MM.1S (cell line): ENCODE data around the gene AOC2.

Experiments
- DNase-seq: peaks from one replicate; pipeline ENCODE4 v3.0.0-alpha.2; 2015
- H2AFZ ChIP-seq: fragments of 300-600 bp; sonication (generic); 2 replicates; pipeline ENCODE4 v1.6.0; 2016; ENCODE audit warnings: antibody characterized with exemption, low read length
- H3F3A ChIP-seq: fragments of 300-600 bp; sonication (generic); 2 replicates; pipeline ENCODE4 v1.6.1; 2016; ENCODE audit warnings: mild to moderate bottlenecking, antibody characterized with exemption, low read length, moderate library complexity, mixed read lengths; ENCODE audit not compliant: insufficient read depth
- H3K27ac ChIP-seq: fragments of 300-600 bp; sonication (generic); 2 replicates; pipeline ENCODE4 v1.5.1; 2016; ENCODE audit warnings: mild to moderate bottlenecking, low read length
- H3K27me3 ChIP-seq: fragments of 300-600 bp; sonication (generic); replicated peaks from 2 replicates; pipeline ENCODE4 v1.6.0; 2016; ENCODE audit warnings: low read length; ENCODE audit not compliant: insufficient read depth
- H3K36me3 ChIP-seq: fragments of 300-600 bp; sonication (generic); replicated peaks from 2 replicates; pipeline ENCODE4 v1.6.1; 2016; ENCODE audit warnings: mild to moderate bottlenecking, low read length, mixed read lengths; ENCODE audit not compliant: insufficient read depth
- H3K4me1 ChIP-seq: fragments of 300-600 bp; sonication (generic); 2 replicates; pipeline ENCODE4 v1.6.1; 2016; ENCODE audit warnings: low read length, mixed read lengths
- H3K4me2 ChIP-seq: fragments of 300-600 bp; sonication (generic); 2 replicates; pipeline ENCODE4 v1.6.0; 2016; ENCODE audit warnings: low read depth, low read length
- H3K4me3 ChIP-seq: fragments of 300-600 bp; sonication (generic); 2 replicates; pipeline ENCODE4 v1.5.1; 2016; ENCODE audit warnings: low read length, mixed read lengths
- H3K79me2 ChIP-seq: fragments of 300-600 bp; sonication (generic); 2 replicates; pipeline ENCODE4 v1.6.1; 2016; ENCODE audit warnings: mixed run types, low read length, mixed read lengths
- H3K9ac ChIP-seq: fragments of 300-600 bp; sonication (generic); 2 replicates; pipeline ENCODE4 v1.6.1; 2016; ENCODE audit warnings: low read length, mixed read lengths
- H3K9me2 ChIP-seq: fragments of 300-600 bp; sonication (generic); replicated peaks from 2 replicates; pipeline ENCODE4 v1.6.1; 2016; ENCODE audit warnings: mild to moderate bottlenecking, low read length, mixed read lengths; ENCODE audit not compliant: insufficient read depth
- H3K9me3 ChIP-seq: fragments of 300-600 bp; sonication (generic); replicated peaks from 2 replicates; pipeline ENCODE4 v1.6.1; 2016; ENCODE audit warnings: mild to moderate bottlenecking, low read length, mixed read lengths; ENCODE audit not compliant: insufficient read depth
- H4K20me1 ChIP-seq: fragments of 300-600 bp; sonication (generic); 2 replicates; pipeline ENCODE4 v1.6.1; 2016; ENCODE audit warnings: mild to moderate bottlenecking, low read length, moderate library complexity, mixed read lengths; ENCODE audit not compliant: insufficient read depth
- CTCF ChIP-seq: fragments of 300-600 bp; sonication (generic); IDR thresholded peaks from 2 replicates; pipeline ENCODE4 v1.5.1; 2016; ENCODE audit warnings: antibody characterized with exemption, low read length, mixed read lengths
- EZH2 ChIP-seq: fragments of 300-600 bp; sonication (generic); optimal IDR thresholded peaks from 2 replicates; pipeline ENCODE3; 2017; ENCODE audit warnings: low read depth, mild to moderate bottlenecking, antibody characterized with exemption, low read length, mixed read lengths
- EZH2phosphoT487 ChIP-seq: fragments of 300-600 bp; sonication (generic); IDR thresholded peaks from 2 replicates; pipeline ENCODE4 v1.6.1; 2018; ENCODE audit warnings: antibody characterized with exemption, low read length

The AOC2 gene

DNA sequence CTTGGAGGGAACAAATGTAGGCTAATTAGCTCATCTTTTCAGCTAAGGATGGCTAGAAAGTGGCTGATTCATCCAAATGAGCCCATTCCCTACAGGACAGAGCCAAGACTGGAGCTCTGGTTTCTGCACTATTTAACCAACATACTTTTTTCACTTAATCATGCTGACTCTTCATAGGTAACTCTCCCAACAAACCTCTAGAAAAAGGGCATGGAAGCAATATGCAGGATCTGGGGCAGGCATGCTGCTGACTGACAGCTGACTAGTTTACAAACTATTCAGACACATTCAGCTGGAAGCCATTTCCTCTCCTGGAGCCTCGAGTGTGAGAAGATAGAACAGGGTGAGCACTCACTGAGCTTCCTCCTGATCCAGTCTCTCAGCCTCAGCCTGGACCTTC is 26.5 kb upstream of the AOC2 start:
- DNase-seq = no peak
- H3K36me3 ChIP-seq = peaks cover 10% of the 10 kb centered on the region
- H3F3A ChIP-seq = peaks cover 6% of the 10 kb centered on the region; the same call in 1 of the 2 replicates

GRCh38 chr17:42818379-42818778 is 26.0 kb upstream of the AOC2 start:
- DNase-seq = no peak
- H3K36me3 ChIP-seq = peaks cover 10% of the 10 kb centered on the region
- no peak overlapping the region for H3K4me3 ChIP-seq
- 0 out of 2 replicates have a peak, but pooled peaks cover 4% of the 10 kb centered on the region for H3K4me1 ChIP-seq
- H3K27me3 ChIP-seq = no peaks in the 10 kb centered on the region
- no peak overlapping the region for H3K9ac ChIP-seq
- no peaks in the 10 kb centered on the region for H3K9me3 ChIP-seq
- H3K4me2 ChIP-seq = no peak overlapping the region
- TF ChIP-seq CTCF (no peak), EZH2 (no peak), EZH2phosphoT487 (no peak)
- H4K20me1 ChIP-seq = no peaks in the 10 kb centered on the region
- H3K27ac ChIP-seq = no peak overlapping the region
- H2AFZ ChIP-seq = no peak overlapping the region
- H3F3A ChIP-seq = peaks cover 6% of the 10 kb centered on the region; the same call in 1 of the 2 replicates
- H3K9me2 ChIP-seq = no peaks in the 10 kb centered on the region
- peaks cover 32% of the 10 kb centered on the region for H3K79me2 ChIP-seq

More for the DNA sequence above, 26.5 kb upstream of the AOC2 start:
- H3K9me3 ChIP-seq = no peaks in the 10 kb centered on the region
- no peaks in the 10 kb centered on the region for H3K9me2 ChIP-seq
- no peak overlapping the region for H3K4me2 ChIP-seq
- H3K27ac ChIP-seq = no peak overlapping the region
- H3K4me1 ChIP-seq = 0 out of 2 replicates have a peak, but pooled peaks cover 4% of the 10 kb centered on the region
- H3K27me3 ChIP-seq = no peaks in the 10 kb centered on the region
- TF ChIP-seq CTCF (no peak), EZH2phosphoT487 (no peak), EZH2 (no peak)
- no peaks in the 10 kb centered on the region for H4K20me1 ChIP-seq
- no peak overlapping the region for H2AFZ ChIP-seq
- no peak overlapping the region for H3K9ac ChIP-seq
- peaks cover 27% of the 10 kb centered on the region for H3K79me2 ChIP-seq
- H3K4me3 ChIP-seq = no peak overlapping the region

GRCh38 chr17:42819939-42820535 is 24.3 kb upstream of the AOC2 start:
- Histone ChIP-seq H3K9me3 (no peaks in the 10 kb centered on the region), H3F3A (peaks cover 6% of the 10 kb centered on the region; the same call in 1 of the 2 replicates), H3K27me3 (no peaks in the 10 kb centered on the region), H3K9ac (no peak overlapping the region), H2AFZ (no peak overlapping the region), H3K4me1 (0 out of 2 replicates have a peak, but pooled peaks cover 4% of the 10 kb centered on the region), H3K9me2 (no peaks in the 10 kb centered on the region), H3K79me2 (peaks cover 39% of the 10 kb centered on the region), H3K36me3 (peaks cover 7% of the 10 kb centered on the region), H3K4me3 (no peak overlapping the region), H4K20me1 (no peaks in the 10 kb centered on the region), H3K27ac (no peak overlapping the region), H3K4me2 (no peak overlapping the region)
- no peak for TF ChIP-seq EZH2phosphoT487
- peak; percentile 81 for TF ChIP-seq CTCF
- no peak for TF ChIP-seq EZH2
- DNase-seq = peak; percentile 76
